GM23248 (cell line): ENCODE measurements around the gene ZSCAN22. TPM values are rescaled to one million over a fixed set of nuclear protein-coding genes. Genes with fewer than 3 reads are reported as not detected.

Experiments
- DNase-seq: peaks from one replicate; pipeline ENCODE4 v3.0.0-alpha.2; 2015
- H2AFZ ChIP-seq: fragments of 200-600 bp; sonication (generic); 2 replicates; pipeline ENCODE4 v1.6.1; 2016; ENCODE audit warnings: antibody characterized with exemption
- H3F3A ChIP-seq: fragments of 200-600 bp; sonication (generic); 2 replicates; pipeline ENCODE4 v1.6.1; 2016; ENCODE audit warnings: mild to moderate bottlenecking, antibody characterized with exemption, mixed run types; ENCODE audit not compliant: insufficient read depth
- H3K27ac ChIP-seq: fragments of 200-600 bp; sonication (generic); 2 replicates; pipeline ENCODE4 v1.5.1; 2016; ENCODE audit warnings: mild to moderate bottlenecking
- H3K27me3 ChIP-seq: fragments of 200-600 bp; sonication (generic); replicated peaks from 2 replicates; pipeline ENCODE4 v1.6.1; 2016; ENCODE audit warnings: mild to moderate bottlenecking; ENCODE audit not compliant: insufficient read depth
- H3K36me3 ChIP-seq: fragments of 200-600 bp; sonication (generic); 2 replicates; pipeline ENCODE4 v1.6.1; 2016; ENCODE audit warnings: low read depth, mild to moderate bottlenecking
- H3K4me1 ChIP-seq: fragments of 200-600 bp; sonication (generic); 2 replicates; pipeline ENCODE4 v1.6.1; 2016; ENCODE audit warnings: mild to moderate bottlenecking; ENCODE audit not compliant: insufficient read depth
- H3K4me2 ChIP-seq: fragments of 200-600 bp; sonication (generic); one replicate; pipeline ENCODE4 v1.6.1; 2016; ENCODE audit warnings: mild to moderate bottlenecking; ENCODE audit not compliant: unreplicated experiment
- H3K4me3 ChIP-seq: fragments of 200-600 bp; sonication (generic); 2 replicates; pipeline ENCODE4 v1.5.1; 2016; ENCODE audit warnings: mild to moderate bottlenecking
- H3K79me2 ChIP-seq: fragments of 200-600 bp; sonication (generic); 2 replicates; pipeline ENCODE4 v1.6.1; 2016; ENCODE audit warnings: mild to moderate bottlenecking; ENCODE audit not compliant: insufficient read depth
- H3K9ac ChIP-seq: fragments of 200-600 bp; sonication (generic); 2 replicates; pipeline ENCODE4 v1.6.1; 2016; ENCODE audit warnings: mild to moderate bottlenecking
- H3K9me2 ChIP-seq: fragments of 200-600 bp; sonication (generic); 2 replicates; pipeline ENCODE4 v1.6.1; 2016; ENCODE audit warnings: mixed run types, mild to moderate bottlenecking, moderate library complexity; ENCODE audit not compliant: insufficient read depth
- H3K9me3 ChIP-seq: fragments of 200-600 bp; sonication (generic); one replicate; pipeline ENCODE4 v1.6.1; 2017; ENCODE audit warnings: low read depth
- H4K20me1 ChIP-seq: fragments of 200-600 bp; sonication (generic); 2 replicates; pipeline ENCODE4 v1.6.0; 2016; ENCODE audit not compliant: insufficient read depth
- EZH2 ChIP-seq: fragments of 200-600 bp; sonication (generic); IDR thresholded peaks from 2 replicates; pipeline ENCODE4 v1.6.1; 2018; ENCODE audit warnings: antibody characterized with exemption, mild to moderate bottlenecking; ENCODE audit not compliant: insufficient read depth, poor library complexity, severe bottlenecking
- EZH2phosphoT487 ChIP-seq: fragments of 200-600 bp; sonication (generic); IDR thresholded peaks from 2 replicates; pipeline ENCODE4 v1.6.1; 2018; ENCODE audit warnings: antibody characterized with exemption, moderate library complexity, mild to moderate bottlenecking, low read depth; ENCODE audit not compliant: insufficient read depth
- WGBS, 2 experiments: methylation state at CpG; one replicate each; pipeline ENCODE4 v1.1.6; 2015 to 2017; ENCODE audit warnings: low lambda C conversion rate in 2 of 2, low coverage in 1 of 2; ENCODE audit errors: missing lambda C conversion rate in 2 of 2; 5-methylcytosine and 5-hydroxymethylcytosine counted together
- in situ Hi-C: fragments of 300-500 bp; cut with MboI; formaldehyde crosslinking; loops from 2 replicates; pipeline ENCODE4 v1.15.0; 2020
- polyA plus RNA-seq: library from polyadenylated mRNA; unstranded; fragments of >200 nt; fragmentation: Nextera tagmentation; extraction: Ambion mirVana; gene quantifications from 2 replicates; pipeline ENCODE4 v1.2.1, GENCODE V29; 2016
- total RNA-seq: library from RNA; depleted of rRNA; stranded (reverse); fragments of >200 nt; shearing (Covaris generic); gene quantifications from 2 replicates; pipeline ENCODE4 v1.2.3, GENCODE V29; 2014

ZSCAN22 gene
- total and polyA plus RNA-seq, 2 experiments from 2014 or later: 1.5 to 1.8 TPM

DNA sequence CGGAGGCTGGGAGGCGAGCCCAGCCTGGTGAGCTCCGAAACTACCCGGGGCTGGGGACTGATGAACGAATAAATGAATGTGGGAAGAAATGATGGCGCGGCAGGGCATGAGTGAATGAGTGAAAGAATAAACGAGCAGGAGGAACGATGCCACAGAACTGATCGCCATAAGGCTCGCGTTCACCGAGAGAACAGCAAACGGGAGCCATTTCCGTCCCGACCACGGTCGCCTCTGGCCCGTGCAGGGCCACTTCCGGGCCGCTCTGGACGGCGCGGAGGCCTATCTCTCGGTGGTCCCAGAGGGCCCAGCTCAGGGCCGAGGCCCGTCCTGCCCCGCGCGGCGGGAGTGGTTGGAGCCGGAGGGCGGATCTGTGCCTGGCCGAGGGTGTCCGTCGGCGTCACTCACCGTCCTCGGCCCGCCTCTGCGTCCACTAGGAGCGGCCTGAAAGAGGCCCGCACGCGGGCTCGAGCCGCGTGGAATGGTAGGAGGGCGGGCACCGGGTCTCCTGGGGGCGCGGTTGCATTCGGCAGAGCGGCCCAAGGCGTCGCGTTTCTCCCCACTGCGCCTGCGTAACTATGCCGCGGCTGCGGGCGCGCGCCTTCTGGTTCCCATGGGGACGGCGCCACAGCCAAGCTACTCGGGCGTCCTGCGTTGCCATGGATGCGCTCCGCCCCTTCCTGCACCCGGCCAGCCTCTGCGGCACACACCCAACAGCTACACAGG lies 35.6 kb downstream of the ZSCAN22 start, which contains the start of gene ZNF497:
ZNF497 (minus strand) TSS at position 480 of the 723 bp plus-strand sequence. CDS start 5,116 bp downstream, outside the sequence.
- peak within 1 kb of the TSS; percentile 90 for H3K27ac ChIP-seq
- no peaks in the 10 kb centered on the region for H3K27me3 ChIP-seq
- peak within 1 kb of the TSS; percentile 88 for H3K9ac ChIP-seq
- in situ Hi-C loops: no loop called here
- H3K4me2 ChIP-seq: peak within 1 kb of the TSS; percentile 82
- H3K4me1 ChIP-seq: peaks cover 4% of the 10 kb centered on the region; the same call in 1 of the 2 replicates
- H3K4me3 ChIP-seq: peak within 1 kb of the TSS; percentile 73
- peak within 1 kb of the TSS; percentile 95 for H2AFZ ChIP-seq
- DNase-seq: peak; percentile 98
- no peaks in the 10 kb centered on the region for H4K20me1 ChIP-seq
- WGBS, 2 experiments: 1% methylated on average over 63 to 69 of the region's 74 CpGs
- H3K36me3 ChIP-seq: no peaks in the 10 kb centered on the region
- H3F3A ChIP-seq: peaks cover 11% of the 10 kb centered on the region; the same call in 1 of the 2 replicates
- no peaks in the 10 kb centered on the region for H3K9me3 ChIP-seq
- H3K9me2 ChIP-seq: no peaks in the 10 kb centered on the region
- no peaks in the 10 kb centered on the region for H3K79me2 ChIP-seq
- no peak for TF ChIP-seq EZH2
- TF ChIP-seq EZH2phosphoT487: no peak

DNA sequence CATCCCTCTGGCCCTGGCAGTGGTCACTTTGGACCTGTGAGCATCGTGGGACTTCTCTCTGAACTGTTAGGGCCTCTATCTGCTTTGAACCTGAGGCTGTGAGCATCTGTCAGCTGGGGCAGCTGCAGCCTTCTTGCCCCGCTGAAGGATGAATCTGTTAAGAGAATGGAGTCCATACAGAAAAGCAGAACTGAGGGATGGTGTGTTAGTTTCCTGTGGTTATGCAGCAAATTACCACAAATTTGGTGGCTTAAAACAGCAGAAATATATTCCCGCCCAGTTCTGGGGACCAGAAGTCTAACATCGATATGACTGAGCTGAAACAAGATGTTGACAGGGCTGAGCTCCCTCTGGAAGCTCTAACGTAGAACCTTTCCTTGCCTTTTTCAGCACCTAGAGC lies 37.4 kb downstream of the ZSCAN22 start:
- H3K36me3 ChIP-seq: no peaks in the 10 kb centered on the region
- no peaks in the 10 kb centered on the region for H3K27me3 ChIP-seq
- peaks cover 11% of the 10 kb centered on the region; the same call in 1 of the 2 replicates for H3F3A ChIP-seq
- no peak for DNase-seq
- no peak overlapping the region for H3K4me2 ChIP-seq
- in situ Hi-C loops: no loop called here
- H2AFZ ChIP-seq: no peak overlapping the region
- H3K4me1 ChIP-seq: peaks cover 4% of the 10 kb centered on the region; the same call in 1 of the 2 replicates
- no peak overlapping the region for H3K9ac ChIP-seq
- TF ChIP-seq EZH2 (no peak), EZH2phosphoT487 (no peak)
- H4K20me1 ChIP-seq: no peaks in the 10 kb centered on the region
- H3K4me3 ChIP-seq: no peak overlapping the region
- no peaks in the 10 kb centered on the region for H3K79me2 ChIP-seq
- no peak overlapping the region for H3K27ac ChIP-seq
- WGBS, 2 experiments: 57% methylated on average over 5 of the region's 5 CpGs
- no peaks in the 10 kb centered on the region for H3K9me3 ChIP-seq
- no peaks in the 10 kb centered on the region for H3K9me2 ChIP-seq

DNA sequence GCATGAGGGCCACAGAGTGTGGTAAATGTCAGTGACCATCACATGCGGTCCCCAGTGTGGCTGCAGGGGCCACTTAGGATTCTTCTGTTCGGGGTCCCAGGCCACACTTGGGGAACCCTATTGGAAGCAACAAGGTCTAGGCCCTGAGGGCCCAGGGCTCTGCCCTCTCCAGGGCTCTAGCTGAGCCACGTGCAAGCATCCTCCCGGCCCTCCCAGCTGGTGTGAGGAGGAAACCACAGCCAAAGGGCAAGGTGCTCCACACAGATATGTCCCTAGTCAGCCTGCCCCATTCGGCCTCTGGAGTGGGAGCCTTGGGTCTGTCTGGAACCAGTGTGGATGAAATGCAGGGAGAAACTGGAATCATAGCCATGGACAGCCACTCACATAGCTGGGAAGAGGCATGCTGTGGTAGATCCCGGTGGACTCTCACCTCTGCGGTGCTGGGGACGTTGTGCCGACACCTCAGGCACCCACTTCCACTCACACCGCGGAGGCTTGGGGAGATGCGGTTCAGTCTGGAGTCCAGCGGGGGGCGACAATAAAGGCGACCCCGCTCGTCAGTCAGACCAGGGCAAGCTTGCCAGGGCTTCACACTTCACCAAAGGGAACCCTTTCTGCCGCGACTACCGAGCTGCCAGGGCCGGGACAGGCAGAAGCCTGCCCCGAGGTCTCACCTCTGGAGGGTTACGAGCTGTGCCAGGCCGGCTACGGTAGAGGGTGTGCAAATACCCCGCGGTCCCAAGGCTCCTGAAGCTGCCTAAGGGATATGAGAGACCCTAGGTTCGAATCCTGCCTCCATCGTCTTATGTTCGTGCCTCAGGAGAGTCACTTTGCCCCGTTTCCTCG lies 40.0 kb downstream of the ZSCAN22 start:
- DNase-seq: no peak
- Histone ChIP-seq H3F3A (0 out of 2 replicates have a peak, but pooled peaks cover under 1% of the 10 kb centered on the region), H3K27ac (no peak overlapping the region), H3K4me3 (no peak overlapping the region), H3K4me1 (no peaks in the 10 kb centered on the region), H2AFZ (no peak overlapping the region), H3K79me2 (no peaks in the 10 kb centered on the region), H3K9ac (no peak overlapping the region), H3K4me2 (no peak overlapping the region), H3K36me3 (no peaks in the 10 kb centered on the region), H4K20me1 (no peaks in the 10 kb centered on the region), H3K27me3 (no peaks in the 10 kb centered on the region), H3K9me2 (no peaks in the 10 kb centered on the region), H3K9me3 (no peaks in the 10 kb centered on the region)
- in situ Hi-C loops: no loop called here
- 75 to 81% methylated on average over 27 to 32 of the region's 32 CpGs for WGBS, 2 experiments
- TF ChIP-seq EZH2 (no peak), EZH2phosphoT487 (no peak)

DNA sequence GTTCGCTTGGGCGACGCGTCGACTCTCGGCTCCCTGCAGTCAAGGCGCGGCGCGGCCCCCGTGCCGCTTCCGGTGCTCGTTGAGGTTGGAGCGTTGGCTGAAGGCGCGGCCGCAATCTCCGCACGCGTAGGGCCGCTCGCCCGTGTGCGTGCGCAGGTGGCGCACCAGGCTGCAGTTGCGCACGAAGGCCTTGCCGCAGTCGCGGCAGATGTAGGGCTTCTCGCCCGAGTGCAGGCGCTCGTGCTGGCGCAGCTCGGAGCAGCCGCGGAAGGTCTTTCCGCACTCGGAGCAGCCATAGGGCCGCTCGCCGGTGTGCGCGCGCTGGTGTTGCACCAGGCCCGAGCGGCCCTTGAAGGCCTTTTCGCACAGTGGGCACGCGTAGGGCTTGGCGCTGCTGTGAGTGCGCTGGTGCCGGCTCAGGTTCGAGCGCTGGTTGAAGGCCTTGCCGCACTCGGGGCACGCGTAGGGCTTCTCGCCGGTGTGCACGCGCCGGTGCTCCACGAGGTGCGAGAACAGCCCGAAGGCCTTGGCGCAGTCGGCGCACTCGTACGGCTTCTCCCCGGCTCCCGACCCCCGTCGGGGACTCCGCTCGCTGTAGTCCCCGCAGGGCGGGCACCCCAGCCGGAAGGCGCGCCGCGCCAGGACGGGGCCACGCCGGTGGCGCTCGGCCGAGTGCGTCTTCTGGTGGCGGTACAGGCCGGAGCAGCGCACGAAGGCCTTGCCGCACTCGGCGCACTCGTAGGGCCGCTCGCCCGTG lies 41.1 kb downstream of the ZSCAN22 start:
- Histone ChIP-seq H3K4me3 (no peak overlapping the region), H3K36me3 (no peaks in the 10 kb centered on the region), H3K9me3 (no peaks in the 10 kb centered on the region), H3K27ac (no peak overlapping the region), H3K27me3 (no peaks in the 10 kb centered on the region), H3K9ac (no peak overlapping the region), H3F3A (no peaks in the 10 kb centered on the region), H3K9me2 (no peaks in the 10 kb centered on the region), H4K20me1 (no peaks in the 10 kb centered on the region), H3K4me1 (no peaks in the 10 kb centered on the region), H2AFZ (no peak overlapping the region), H3K4me2 (no peak overlapping the region), H3K79me2 (no peaks in the 10 kb centered on the region)
- no peak for TF ChIP-seq EZH2
- TF ChIP-seq EZH2phosphoT487: no peak
- DNase-seq: no peak
- WGBS, 2 experiments: 87 to 91% methylated on average over 80 to 106 of the region's 106 CpGs
- in situ Hi-C loops: no loop called here
